B cell (primary cell): ENCODE data around the gene ZIC3. TPM values are rescaled to one million over a fixed set of nuclear protein-coding genes. Genes with fewer than 3 reads are reported as not detected.

Experiments used
- ATAC-seq: fragments of 200-7000 bp; cut with Tn5 transposase; one replicate; pipeline ENCODE4 v1.10.0; 2021; ENCODE audit warnings: low read depth, mild to moderate bottlenecking, moderate number of reproducible peaks, moderate library complexity
- CTCF ChIA-PET: fragments of 350-600 bp; sonication (Branson Sonifier 250); formaldehyde crosslinking; loops from one replicate; lab custom pipeline; 2021; ENCODE audit warnings: antibody characterized with exemption, inconsistent platforms; lab: Charles Lee
- POLR2A ChIA-PET: fragments of 350-600 bp; sonication (Branson Sonifier 250); formaldehyde crosslinking; loops from one replicate; lab custom pipeline; 2021; ENCODE audit warnings: antibody characterized with exemption; lab: Charles Lee
- DNase-seq: peaks from one replicate; pipeline ENCODE4 v3.0.0; 2013
- H2AFZ ChIP-seq: 2 replicates; pipeline ENCODE4 v1.6.1; 2012; ENCODE audit warnings: mild to moderate bottlenecking, low read depth, low read length; ENCODE audit not compliant: insufficient read depth, poor library complexity, severe bottlenecking
- H3K27ac ChIP-seq, 2 donors: 1 replicate in 1 of 2; 2 replicates in 1 of 2; pipeline ENCODE4 v1.5.1; 2012 to 2013; ENCODE audit warnings: low read length in 2 of 2, mild to moderate bottlenecking in 2 of 2, moderate library complexity in 1 of 2
- H3K27me3 ChIP-seq, 4 experiments: fragments of 200-600 bp in 1 of 4; sonication (generic) in 1 of 4; replicated peaks in 1 of 4; 1 replicate in 2 of 4; 2 replicates in 2 of 4; pipeline versions ENCODE4 v1.6.1 to v1.7.0; 2013 to 2016; ENCODE audit warnings: low read length in 3 of 4, mild to moderate bottlenecking in 2 of 4, mixed read lengths in 1 of 4, moderate library complexity in 1 of 4; ENCODE audit not compliant: insufficient read depth in 4 of 4, control insufficient read depth in 3 of 4; ENCODE audit errors: control extremely low read depth in 1 of 4
- H3K36me3 ChIP-seq, 2 experiments: replicated peaks in 1 of 2; 1 replicate in 1 of 2; 2 replicates in 1 of 2; pipeline versions ENCODE4 v1.6.1 to v1.7.1; 2013; ENCODE audit warnings: low read length in 1 of 2; ENCODE audit not compliant: insufficient read depth in 2 of 2, control insufficient read depth in 1 of 2; ENCODE audit errors: control extremely low read depth in 1 of 2, extremely low read depth in 1 of 2
- H3K4me1 ChIP-seq, 2 donors: fragments of 200-600 bp in 1 of 2; sonication (generic) in 1 of 2; 1 replicate in 1 of 2; 2 replicates in 1 of 2; pipeline versions ENCODE4 v1.5.1 to v1.6.1; 2013 to 2017; ENCODE audit warnings: low read length in 2 of 2; ENCODE audit not compliant: control insufficient read depth in 2 of 2, insufficient read depth in 2 of 2
- H3K4me2 ChIP-seq: replicated peaks from 2 replicates; pipeline ENCODE3; 2012; ENCODE audit warnings: mild to moderate bottlenecking, low read depth, low read length; ENCODE audit not compliant: poor library complexity, severe bottlenecking
- H3K4me3 ChIP-seq, 5 experiments: fragments of 200-600 bp in 1 of 5; sonication (generic) in 1 of 5; 1 replicate in 3 of 5; 2 replicates in 2 of 5; pipeline versions ENCODE4 v1.5.1 to v1.7.0; 2011 to 2016; ENCODE audit warnings: low read length in 4 of 5, mild to moderate bottlenecking in 4 of 5, low read depth in 2 of 5, control low read depth in 1 of 5, moderate library complexity in 1 of 5; ENCODE audit not compliant: insufficient read depth in 1 of 5; ENCODE audit errors: control extremely low read depth in 1 of 5, extremely low read depth in 1 of 5
- H3K79me2 ChIP-seq: fragments of 200-600 bp; sonication (generic); one replicate; pipeline ENCODE4 v1.6.0; 2016; ENCODE audit warnings: low read length; ENCODE audit not compliant: control insufficient read depth, insufficient read depth
- H3K9ac ChIP-seq: fragments of 200-600 bp; sonication (generic); 2 replicates; pipeline ENCODE4 v1.6.1; 2017; ENCODE audit warnings: mild to moderate bottlenecking, low read length, moderate library complexity
- H3K9me3 ChIP-seq, 3 donors: one replicate each; pipeline versions ENCODE4 v1.6.1 to v1.7.1; 2013; ENCODE audit warnings: low read length in 2 of 3; ENCODE audit not compliant: control insufficient read depth in 2 of 3, insufficient read depth in 1 of 3; ENCODE audit errors: control extremely low read depth in 1 of 3
- H4K20me1 ChIP-seq: 2 replicates; pipeline ENCODE4 v1.6.0; 2012; ENCODE audit warnings: mild to moderate bottlenecking, low read length; ENCODE audit not compliant: insufficient read depth, control insufficient read depth, poor library complexity, severe bottlenecking
- H3K27ac Mint-ChIP-seq: one replicate; pipeline ENCODE4 v1.8.0; 2021; ENCODE audit warnings: mixed read lengths
- H3K27me3 Mint-ChIP-seq: one replicate; pipeline ENCODE4 v1.8.0; 2021; ENCODE audit warnings: mixed read lengths
- H3K4me1 Mint-ChIP-seq: one replicate; pipeline ENCODE4 v1.8.0; 2021; ENCODE audit warnings: mixed read lengths
- H3K4me3 Mint-ChIP-seq: one replicate; pipeline ENCODE4 v1.8.0; 2021; ENCODE audit warnings: mixed read lengths
- H3K9me3 Mint-ChIP-seq: one replicate; pipeline ENCODE4 v1.8.0; 2022; ENCODE audit warnings: mixed read lengths; ENCODE audit not compliant: insufficient read depth
- EZH2 ChIP-seq: IDR thresholded peaks from 2 replicates; pipeline ENCODE4 v1.6.1; 2012; ENCODE audit warnings: borderline replicate concordance, low read depth, mild to moderate bottlenecking, moderate library complexity, low read length; ENCODE audit not compliant: insufficient read depth, poor library complexity, severe bottlenecking
- WGBS: methylation state at CpG from one replicate; pipeline ENCODE4 v1.1.5; 2013; ENCODE audit warnings: missing lambda C conversion rate; ENCODE audit not compliant: insufficient coverage; 5-methylcytosine and 5-hydroxymethylcytosine counted together
- intact Hi-C: fragments of 100-400 bp; cut with micrococcal nuclease; formaldehyde crosslinking; loops from one replicate; pipeline ENCODE4 v1.10.0; 2022
- polyA plus RNA-seq: library from polyadenylated mRNA; depleted of rRNA; stranded (reverse); fragments of >200 nt; gene quantifications from 2 replicates; pipeline ENCODE4 v1.2.3, GENCODE V29; 2012
- total RNA-seq, 2 donors: library from RNA; stranded (reverse); fragments of 120-200 nt in 1 of 2; gene quantifications; 1 replicate in 1 of 2; 2 replicates in 1 of 2; pipeline versions ENCODE4 v1.2.3 to v1.2.4, GENCODE V29; 2013 to 2022
- TF ChIP-seq, protein P1 (sequence below): fragments of 200-600 bp; IDR thresholded peaks from one replicate; pipeline ENCODE4 v1.8.0; 2022; ENCODE audit warnings: antibody characterized with exemption, mild to moderate bottlenecking

ZIC3 gene
- total and polyA plus RNA-seq, 2 donors (not counting 1 experiment from before 2014, with no cell fraction given), result not detected

DNA sequence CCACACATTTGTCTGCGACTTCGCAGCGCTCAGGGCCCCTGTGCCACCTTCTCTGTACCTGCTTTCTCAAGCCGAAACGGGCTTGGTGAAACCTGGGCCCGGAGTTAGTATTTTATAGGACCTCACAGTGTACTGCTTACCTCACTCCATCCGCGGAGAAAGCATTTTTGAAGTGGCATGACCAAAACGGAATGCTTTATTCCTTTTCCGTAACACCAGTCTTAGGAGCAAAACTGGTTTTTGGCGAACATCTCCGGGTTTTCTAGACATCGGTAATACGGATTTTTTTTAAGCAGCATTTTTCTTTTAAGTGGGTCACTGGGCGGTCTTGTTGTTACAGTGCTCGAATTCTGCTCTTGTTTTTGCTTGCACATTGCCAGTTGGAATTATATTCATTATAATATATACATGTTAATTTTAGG is 3.6 kb downstream of the ZIC3 start:
- Histone ChIP-seq H3K36me3 (no peaks in the 10 kb centered on the region), H3K27ac (no peak overlapping the region), H3K9ac (no peak overlapping the region), H3K4me2 (no peak overlapping the region), H2AFZ (no peak overlapping the region), H4K20me1 (no peaks in the 10 kb centered on the region), H3K79me2 (no peaks in the 10 kb centered on the region), H3K27me3 (peaks cover 0 to 41% (median 24%) of the 10 kb centered on the region in 4 experiments), H3K9me3 (peaks cover 0 to 29% (median 0%) of the 10 kb centered on the region in 3 donors), H3K4me3 (no peak overlapping the region), H3K4me1 (peaks cover 9 to 14% of the 10 kb centered on the region in 2 donors)
- intact Hi-C loops, result no loop called here
- CTCF ChIA-PET, result no interaction called here
- no peaks in the 10 kb centered on the region for H3K9me3 Mint-ChIP-seq
- no peak overlapping the region for H3K4me3 Mint-ChIP-seq
- ATAC-seq, result no peak
- TF ChIP-seq, protein P1, sequence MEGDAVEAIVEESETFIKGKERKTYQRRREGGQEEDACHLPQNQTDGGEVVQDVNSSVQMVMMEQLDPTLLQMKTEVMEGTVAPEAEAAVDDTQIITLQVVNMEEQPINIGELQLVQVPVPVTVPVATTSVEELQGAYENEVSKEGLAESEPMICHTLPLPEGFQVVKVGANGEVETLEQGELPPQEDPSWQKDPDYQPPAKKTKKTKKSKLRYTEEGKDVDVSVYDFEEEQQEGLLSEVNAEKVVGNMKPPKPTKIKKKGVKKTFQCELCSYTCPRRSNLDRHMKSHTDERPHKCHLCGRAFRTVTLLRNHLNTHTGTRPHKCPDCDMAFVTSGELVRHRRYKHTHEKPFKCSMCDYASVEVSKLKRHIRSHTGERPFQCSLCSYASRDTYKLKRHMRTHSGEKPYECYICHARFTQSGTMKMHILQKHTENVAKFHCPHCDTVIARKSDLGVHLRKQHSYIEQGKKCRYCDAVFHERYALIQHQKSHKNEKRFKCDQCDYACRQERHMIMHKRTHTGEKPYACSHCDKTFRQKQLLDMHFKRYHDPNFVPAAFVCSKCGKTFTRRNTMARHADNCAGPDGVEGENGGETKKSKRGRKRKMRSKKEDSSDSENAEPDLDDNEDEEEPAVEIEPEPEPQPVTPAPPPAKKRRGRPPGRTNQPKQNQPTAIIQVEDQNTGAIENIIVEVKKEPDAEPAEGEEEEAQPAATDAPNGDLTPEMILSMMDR, result no peak
- TF ChIP-seq EZH2, result no peak
- no peak for DNase-seq
- H3K4me1 Mint-ChIP-seq, result peaks cover 10% of the 10 kb centered on the region
- H3K27ac Mint-ChIP-seq, result no peak overlapping the region
- 0% methylated on average over 6 of the region's 16 CpGs for WGBS
- peaks cover 33% of the 10 kb centered on the region for H3K27me3 Mint-ChIP-seq
- POLR2A ChIA-PET, result no interaction called here

DNA sequence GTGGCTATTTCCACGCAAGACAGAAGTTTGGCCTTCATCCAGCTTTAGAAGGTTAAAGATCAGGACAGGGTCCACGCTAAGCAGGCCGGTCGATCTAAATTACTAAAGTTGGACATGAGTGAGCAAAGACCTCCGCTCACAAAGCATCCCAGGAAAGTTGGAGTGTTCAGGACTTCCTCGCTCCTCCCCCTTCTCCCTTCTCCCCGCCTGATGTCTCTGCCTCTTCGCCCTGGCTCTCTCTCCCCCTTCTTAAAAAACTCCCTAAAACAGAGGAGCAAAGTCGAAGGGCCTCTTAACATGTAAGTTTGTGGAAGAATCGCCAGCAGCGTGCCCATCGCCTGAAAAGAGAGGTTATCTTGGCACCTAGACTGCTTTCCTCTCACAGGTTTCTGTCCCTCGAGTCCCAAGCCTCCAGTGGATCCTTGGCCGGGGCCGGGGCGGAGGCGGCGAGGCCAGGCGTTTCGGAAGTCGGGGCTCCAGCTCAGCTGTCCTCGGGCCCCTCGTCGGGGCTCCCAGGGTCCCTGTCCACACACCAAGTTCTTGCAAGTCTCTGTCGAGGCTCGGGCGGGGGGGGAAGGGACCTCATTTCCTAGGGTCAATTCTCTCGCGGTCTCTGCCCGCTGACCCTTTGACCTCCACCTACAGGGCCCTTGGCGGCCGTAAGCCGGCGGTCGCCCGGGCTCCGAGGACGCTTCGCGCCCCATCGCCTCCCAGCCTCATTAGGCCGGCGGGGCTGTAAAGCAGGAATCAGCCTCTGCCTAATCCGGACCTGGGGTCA is 7.6 kb downstream of the ZIC3 start:
- WGBS, result 17% methylated on average over 7 of the region's 44 CpGs
- ATAC-seq, result no peak
- Mint-ChIP-seq H3K27ac (no peak overlapping the region), H3K4me1 (no peaks in the 10 kb centered on the region), H3K27me3 (peaks cover 40% of the 10 kb centered on the region), H3K9me3 (no peaks in the 10 kb centered on the region), H3K4me3 (no peak overlapping the region)
- intact Hi-C loops, result no loop called here
- Histone ChIP-seq H3K4me2 (no peak overlapping the region), H3K9ac (no peak overlapping the region), H3K79me2 (no peaks in the 10 kb centered on the region), H3K27ac (no peak overlapping the region), H3K9me3 (peaks cover 0 to 7% (median 0%) of the 10 kb centered on the region in 3 donors), H4K20me1 (no peaks in the 10 kb centered on the region), H3K27me3 (peaks cover 0 to 22% (median 17%) of the 10 kb centered on the region in 4 experiments), H3K4me1 (no peaks in the 10 kb centered on the region), H3K4me3 (no peak overlapping the region), H2AFZ (no peak overlapping the region), H3K36me3 (no peaks in the 10 kb centered on the region)
- CTCF ChIA-PET, result no interaction called here
- TF ChIP-seq, protein P1, result no peak
- no peak for TF ChIP-seq EZH2
- POLR2A ChIA-PET, result no interaction called here
- no peak for DNase-seq
